Mesenchymal stem cell (in vitro differentiated cells and primary cell): Measurements from ENCODE around the gene PTGFRN.
A peak's percentile ranks its signal among the peaks of the same experiment; 100 is the strongest.
"Not testable (repeated sequence)": the region's sequence is repeated elsewhere in the genome, so short reads cannot be mapped to it uniquely, and the experiment has no call there.

ENCODE experiments used
- DNase-seq: peaks from one replicate; pipeline ENCODE4 v3.0.0-alpha.2; 2013
- H2AFZ ChIP-seq: one replicate; pipeline ENCODE4 v1.6.1; 2013; ENCODE audit warnings: low read depth, mild to moderate bottlenecking, control low read depth, inconsistent platforms, low read length, moderate library complexity
- H2AK5ac ChIP-seq: 2 replicates; pipeline ENCODE4 v1.6.1; 2013; ENCODE audit warnings: low read length, moderate library complexity, mild to moderate bottlenecking, inconsistent platforms; ENCODE audit not compliant: severe bottlenecking
- H2BK120ac ChIP-seq: one replicate; pipeline ENCODE4 v1.6.1; 2013; ENCODE audit warnings: low read depth, mild to moderate bottlenecking, inconsistent platforms, low read length, moderate library complexity
- H2BK12ac ChIP-seq, 2 experiments: one replicate each; pipeline ENCODE4 v1.6.1; 2013; ENCODE audit warnings: inconsistent platforms in 2 of 2, low read length in 2 of 2, mild to moderate bottlenecking in 2 of 2, moderate library complexity in 2 of 2, control low read depth in 1 of 2
- H2BK15ac ChIP-seq: one replicate; pipeline ENCODE4 v1.6.1; 2013; ENCODE audit warnings: mild to moderate bottlenecking, low read depth, inconsistent platforms; ENCODE audit not compliant: poor library complexity, severe bottlenecking
- H2BK5ac ChIP-seq: 2 replicates; pipeline ENCODE4 v1.6.1; 2013; ENCODE audit warnings: low read depth, mild to moderate bottlenecking, low read length, control low read depth, inconsistent platforms; ENCODE audit not compliant: poor library complexity, severe bottlenecking
- H3K14ac ChIP-seq, 2 experiments: one replicate each; pipeline ENCODE4 v1.6.1; 2013; ENCODE audit warnings: inconsistent platforms in 2 of 2, low read length in 2 of 2, control low read depth in 1 of 2, mild to moderate bottlenecking in 1 of 2, moderate library complexity in 1 of 2
- H3K18ac ChIP-seq, 2 experiments: one replicate each; pipeline ENCODE4 v1.6.1; 2013; ENCODE audit warnings: inconsistent platforms in 2 of 2, low read length in 2 of 2, control low read depth in 1 of 2, low read depth in 1 of 2, mild to moderate bottlenecking in 1 of 2
- H3K23ac ChIP-seq, 2 experiments: one replicate each; pipeline ENCODE4 v1.6.1; 2013; ENCODE audit warnings: inconsistent platforms in 2 of 2, low read length in 2 of 2, mild to moderate bottlenecking in 2 of 2, moderate library complexity in 2 of 2, control low read depth in 1 of 2
- H3K27ac ChIP-seq: 2 replicates; pipeline ENCODE4 v1.5.1; 2013; ENCODE audit warnings: mild to moderate bottlenecking, moderate library complexity, low read length, control low read depth, inconsistent platforms; ENCODE audit not compliant: poor library complexity, severe bottlenecking
- H3K27me3 ChIP-seq, 2 experiments: 2 replicates each; pipeline versions ENCODE4 v1.6.1 to v1.7.0; 2013; ENCODE audit warnings: low read length in 2 of 2, mild to moderate bottlenecking in 2 of 2, moderate library complexity in 2 of 2, control low read depth in 1 of 2, inconsistent platforms in 1 of 2; ENCODE audit not compliant: control insufficient read depth in 1 of 2, insufficient read depth in 1 of 2
- H3K36me3 ChIP-seq, 2 experiments: 2 replicates each; pipeline versions ENCODE4 v1.6.1 to v1.7.0; 2013; ENCODE audit warnings: low read length in 2 of 2, control low read depth in 1 of 2, inconsistent platforms in 1 of 2, low read depth in 1 of 2, mild to moderate bottlenecking in 1 of 2; ENCODE audit not compliant: insufficient read depth in 2 of 2, control insufficient read depth in 1 of 2
- H3K4ac ChIP-seq, 2 experiments: one replicate each; pipeline ENCODE4 v1.6.1; 2013; ENCODE audit warnings: inconsistent platforms in 2 of 2, low read length in 2 of 2, mild to moderate bottlenecking in 2 of 2, moderate library complexity in 2 of 2, control low read depth in 1 of 2, low read depth in 1 of 2
- H3K4me1 ChIP-seq: 2 replicates; pipeline ENCODE4 v1.6.1; 2013; ENCODE audit warnings: low read depth, low read length, control low read depth; ENCODE audit not compliant: control insufficient read depth, insufficient read depth
- H3K4me2 ChIP-seq: 2 replicates; pipeline ENCODE4 v1.6.1; 2013; ENCODE audit warnings: low read length, mild to moderate bottlenecking, inconsistent platforms; ENCODE audit not compliant: poor library complexity, severe bottlenecking
- H3K4me3 ChIP-seq, 2 experiments: 2 replicates each; pipeline versions ENCODE4 v1.5.1 to v1.7.0; 2013; ENCODE audit warnings: low read length in 2 of 2, mild to moderate bottlenecking in 2 of 2, control low read depth in 1 of 2, low read depth in 1 of 2; ENCODE audit not compliant: insufficient read depth in 1 of 2
- H3K79me1 ChIP-seq: replicated peaks from 2 replicates; pipeline ENCODE4 v1.6.1; 2013; ENCODE audit warnings: mild to moderate bottlenecking, control low read depth, low read length, inconsistent platforms; ENCODE audit not compliant: poor library complexity, severe bottlenecking
- H3K9ac ChIP-seq: 2 replicates; pipeline ENCODE4 v1.7.0; 2013; ENCODE audit warnings: mild to moderate bottlenecking, low read length, moderate library complexity
- H3K9me3 ChIP-seq: 2 replicates; pipeline ENCODE4 v1.7.0; 2013; ENCODE audit warnings: mild to moderate bottlenecking, low read length; ENCODE audit not compliant: control insufficient read depth
- H4K8ac ChIP-seq: one replicate; pipeline ENCODE4 v1.6.1; 2013; ENCODE audit warnings: inconsistent platforms, mild to moderate bottlenecking, low read length, moderate library complexity
- H4K91ac ChIP-seq: one replicate; pipeline ENCODE4 v1.6.1; 2013; ENCODE audit warnings: mild to moderate bottlenecking, low read length, inconsistent platforms
- WGBS: methylation state at CpG from one replicate; pipeline ENCODE4 v1.1.7; 2013; ENCODE audit warnings: mixed read lengths; 5-methylcytosine and 5-hydroxymethylcytosine counted together

Gene PTGFRN

GRCh38 chr1:116933606-116934515 is 24.1 kb downstream of the PTGFRN start:
- H3K18ac ChIP-seq, result peak overlapping the region in 1 of 2 experiments; percentile 34
- H3K4me2 ChIP-seq, result no peak overlapping the region
- H3K14ac ChIP-seq, result no peak overlapping the region
- no peak for DNase-seq
- H4K91ac ChIP-seq, result no peak overlapping the region
- no peak overlapping the region for H2BK15ac ChIP-seq
- no peak overlapping the region for H3K9ac ChIP-seq
- H4K8ac ChIP-seq, result no peak overlapping the region
- no peak overlapping the region for H3K27ac ChIP-seq
- no peak overlapping the region for H3K4me3 ChIP-seq
- no peak overlapping the region for H2AFZ ChIP-seq
- no peak overlapping the region for H2BK120ac ChIP-seq
- 86% methylated on average over 1 of the region's 3 CpGs for WGBS
- H2BK5ac ChIP-seq, result no peak overlapping the region
- no peaks in the 10 kb centered on the region for H3K9me3 ChIP-seq
- no peaks in the 10 kb centered on the region for H3K4me1 ChIP-seq
- no peaks in the 10 kb centered on the region for H3K27me3 ChIP-seq
- H3K4ac ChIP-seq, result no peak overlapping the region
- H3K79me1 ChIP-seq, result peaks cover 48% of the 10 kb centered on the region
- H2BK12ac ChIP-seq, result no peak overlapping the region
- no peak overlapping the region for H3K23ac ChIP-seq
- H3K36me3 ChIP-seq, result peaks cover 3 to 6% of the 10 kb centered on the region in 2 experiments
- H2AK5ac ChIP-seq, result no peak overlapping the region

GRCh38 chr1:116934586-116935207 is 25.0 kb downstream of the PTGFRN start:
- H2BK5ac ChIP-seq, result no peak overlapping the region
- no peak overlapping the region for H2AFZ ChIP-seq
- 72% methylated on average over 3 of the region's 3 CpGs for WGBS

GRCh38 chr1:116938216-116938615 is 28.5 kb downstream of the PTGFRN start:
- H3K14ac ChIP-seq, result no peak overlapping the region
- H3K27me3 ChIP-seq, result no peaks in the 10 kb centered on the region
- no peak overlapping the region for H3K4me3 ChIP-seq
- peaks cover 6 to 18% of the 10 kb centered on the region in 2 experiments for H3K36me3 ChIP-seq
- H3K79me1 ChIP-seq, result peaks cover 36% of the 10 kb centered on the region
- H3K18ac ChIP-seq, result no peak overlapping the region
- H2BK12ac ChIP-seq, result no peak overlapping the region
- no peak overlapping the region for H3K4me2 ChIP-seq
- H2BK120ac ChIP-seq, result no peak overlapping the region
- no peak overlapping the region for H2BK15ac ChIP-seq
- no peaks in the 10 kb centered on the region for H3K9me3 ChIP-seq
- H3K9ac ChIP-seq, result no peak overlapping the region
- no peak overlapping the region for H2AK5ac ChIP-seq
- no peak overlapping the region for H2AFZ ChIP-seq
- H4K8ac ChIP-seq, result no peak overlapping the region
- peaks cover 6% of the 10 kb centered on the region for H3K4me1 ChIP-seq
- H3K23ac ChIP-seq, result no peak overlapping the region
- no peak overlapping the region for H3K27ac ChIP-seq
- 93% methylated on average over 10 of the region's 11 CpGs for WGBS
- H2BK5ac ChIP-seq, result no peak overlapping the region
- DNase-seq, result no peak
- H4K91ac ChIP-seq, result no peak overlapping the region
- H3K4ac ChIP-seq, result no peak overlapping the region

More at GRCh38 chr1:116934586-116935207, 25.0 kb downstream of the PTGFRN start:
- Histone ChIP-seq H3K9me3 (no peaks in the 10 kb centered on the region), H2BK120ac (no peak overlapping the region), H3K4me3 (no peak overlapping the region), H4K8ac (no peak overlapping the region), H3K4me1 (no peaks in the 10 kb centered on the region), H2BK15ac (no peak overlapping the region), H3K36me3 (peaks cover 3 to 10% of the 10 kb centered on the region in 2 experiments), H3K4me2 (no peak overlapping the region), H3K79me1 (peaks cover 43% of the 10 kb centered on the region), H2BK12ac (no peak overlapping the region), H3K9ac (no peak overlapping the region), H3K18ac (no peak overlapping the region), H3K4ac (no peak overlapping the region), H3K23ac (no peak overlapping the region), H3K27me3 (no peaks in the 10 kb centered on the region), H3K27ac (no peak overlapping the region), H3K14ac (no peak overlapping the region), H4K91ac (no peak overlapping the region), H2AK5ac (no peak overlapping the region)
- peak; percentile 14 for DNase-seq

- whole genome bisulfite sequencing, result 73% methylated on average over 5 of the region's 6 CpGs
- not testable (repeated sequence) for H2BK120ac ChIP-seq, H3K4me3 ChIP-seq, H3K23ac ChIP-seq, H3K18ac ChIP-seq, H4K91ac ChIP-seq, H2BK12ac ChIP-seq, H2BK15ac ChIP-seq, H4K8ac ChIP-seq, DNase-seq, H2AK5ac ChIP-seq, H2AFZ ChIP-seq, H3K9me3 ChIP-seq, H3K14ac ChIP-seq, H3K4me1 ChIP-seq, H3K27me3 ChIP-seq, H3K4ac ChIP-seq, H3K4me2 ChIP-seq, H3K27ac ChIP-seq, H2BK5ac ChIP-seq, H3K9ac ChIP-seq
- Histone ChIP-seq H3K36me3 (peaks cover 7 to 24% of the 10 kb centered on the region in 2 experiments), H3K79me1 (peaks cover 45% of the 10 kb centered on the region)
Measured at GRCh38 chr1:116939780-116940543, 30.2 kb downstream of the PTGFRN start.
